ENCODE measurements around the gene LRRC15. TPM values are rescaled to one million over a fixed set of nuclear protein-coding genes. Genes with fewer than 3 reads are reported as not detected.
A peak's percentile ranks its signal among the peaks of the same experiment; 100 is the strongest.

Gene LRRC15
- total RNA-seq, 4 donors from 2014 or later: 0.14 to 0.32 TPM; not detected in 2

GRCh38 chr3:194324823-194325327, 44.7 kb downstream of the LRRC15 start:
- TF ChIP-seq CTCF (IDR thresholded peaks at IDR 0.05) (no peak), POLR2A (IDR thresholded peaks at IDR 0.05) (no peak)
- H3K27me3 ChIP-seq: no peaks in the 10 kb centered on the region
- intact Hi-C loops (cut with DNase I; ENCODE audit: low total_unique reads): no loop called here
- no peaks in the 10 kb centered on the region for H3K36me3 ChIP-seq
- no peak overlapping the region for H3K4me3 ChIP-seq
- H3K27ac ChIP-seq: no peak overlapping the region
- WGBS, 2 donors (ENCODE audit: low coverage in 1 of 2): 94 to 97% methylated on average over 3 of the region's 3 CpGs
- H3K4me1 ChIP-seq: peaks cover 6 to 9% (median 7%) of the 10 kb centered on the region in 4 donors
- no peaks in the 10 kb centered on the region for H3K9me3 ChIP-seq
- no peak for DNase-seq
- in situ Hi-C loops (cut with MboI; ENCODE audit: low pct_ligation_motif_present in 1 of 4, low pct_unique_long_range_greater_than_20kb in 1 of 4, low sequenced_read_pairs in 3 of 4): loop anchor here (25.0 kb wide), 3 partner anchors 188 to 663 kb away; partner anchors contain the start of gene HES1 (in 1 of the 4)

GRCh38 chr3:194323785-194324735, 45.5 kb downstream of the LRRC15 start:
- in situ Hi-C loops (cut with MboI; ENCODE audit: low pct_ligation_motif_present in 1 of 4, low pct_unique_long_range_greater_than_20kb in 1 of 4, low sequenced_read_pairs in 3 of 4) (loop anchor here (25.0 kb wide), 3 partner anchors 187 to 662 kb away; partner anchors contain the start of gene HES1 (in 1 of the 4)), intact Hi-C loops (cut with DNase I; ENCODE audit: low total_unique reads) (no loop called here)
- H3K27me3 ChIP-seq: no peaks in the 10 kb centered on the region
- H3K36me3 ChIP-seq: no peaks in the 10 kb centered on the region
- H3K4me3 ChIP-seq: peak overlapping the region in 2 of 4 donors; percentile 18 to 29
- WGBS, 2 donors (ENCODE audit: low coverage in 1 of 2): 15 to 30% methylated on average over 2 to 39 of the region's 39 CpGs
- H3K9me3 ChIP-seq: no peaks in the 10 kb centered on the region
- peak overlapping the region; percentile 1 to 51 (median 42) for H3K27ac ChIP-seq
- peaks cover 6 to 9% (median 7%) of the 10 kb centered on the region in 4 donors for H3K4me1 ChIP-seq
- DNase-seq: peak; percentile 63
- no peak for TF ChIP-seq POLR2A (IDR thresholded peaks at IDR 0.05)
- peak; percentile 26 for TF ChIP-seq EP300 (IDR thresholded peaks at IDR 0.05; ENCODE audit: low read depth)
- TF ChIP-seq POLR2AphosphoS5 (IDR thresholded peaks at IDR 0.05): peak; percentile 68 to 82 (median 75)
- TF ChIP-seq CTCF (IDR thresholded peaks at IDR 0.05): no peak

GRCh38 chr3:194322678-194323211, 46.8 kb downstream of the LRRC15 start:
- H3K9me3 ChIP-seq: peaks cover 0 to 6% of the 10 kb centered on the region in 2 donors
- peaks cover 6 to 9% (median 7%) of the 10 kb centered on the region in 4 donors for H3K4me1 ChIP-seq
- in situ Hi-C loops (cut with MboI; ENCODE audit: low pct_ligation_motif_present in 1 of 4, low pct_unique_long_range_greater_than_20kb in 1 of 4, low sequenced_read_pairs in 3 of 4) (loop anchor here (25.0 kb wide), 3 partner anchors 185 to 660 kb away; partner anchors contain the start of gene HES1 (in 1 of the 4)), intact Hi-C loops (cut with DNase I; ENCODE audit: low total_unique reads) (no loop called here)
- H3K27me3 ChIP-seq: no peaks in the 10 kb centered on the region
- no peak overlapping the region for H3K4me3 ChIP-seq
- no peak for DNase-seq
- H3K27ac ChIP-seq: no peak overlapping the region
- WGBS, 2 donors (ENCODE audit: low coverage in 1 of 2): 72% methylated on average over 18 of the region's 18 CpGs; no CpG with 5 or more reads in 1 of the 2 donors
- H3K36me3 ChIP-seq: no peaks in the 10 kb centered on the region
- TF ChIP-seq EP300 (IDR thresholded peaks at IDR 0.05; ENCODE audit: low read depth) (no peak), POLR2AphosphoS5 (IDR thresholded peaks at IDR 0.05) (no peak)

GRCh38 chr3:194321693-194322640, 47.6 kb downstream of the LRRC15 start:
- in situ Hi-C loops (cut with MboI; ENCODE audit: low pct_ligation_motif_present in 1 of 4, low pct_unique_long_range_greater_than_20kb in 1 of 4, low sequenced_read_pairs in 3 of 4) (loop anchor here (25.0 kb wide), 3 partner anchors 185 to 660 kb away; partner anchors contain the start of gene HES1 (in 1 of the 4)), intact Hi-C loops (cut with DNase I; ENCODE audit: low total_unique reads) (no loop called here)
- Histone ChIP-seq H3K36me3 (no peaks in the 10 kb centered on the region), H3K27me3 (no peaks in the 10 kb centered on the region), H3K27ac (no peak overlapping the region), H3K9me3 (peaks cover 0 to 6% of the 10 kb centered on the region in 2 donors), H3K4me3 (no peak overlapping the region), H3K4me1 (peaks cover 6 to 9% (median 7%) of the 10 kb centered on the region in 4 donors)
- WGBS, 2 donors (ENCODE audit: low coverage in 1 of 2): 87% methylated on average over 26 of the region's 26 CpGs; no CpG with 5 or more reads in 1 of the 2 donors
- DNase-seq: no peak
- TF ChIP-seq CTCF (IDR thresholded peaks at IDR 0.05): no peak
- TF ChIP-seq POLR2A (IDR thresholded peaks at IDR 0.05): no peak
- TF ChIP-seq EP300 (IDR thresholded peaks at IDR 0.05; ENCODE audit: low read depth): no peak
- no peak for TF ChIP-seq POLR2AphosphoS5 (IDR thresholded peaks at IDR 0.05)

Measured in transverse colon (tissue), 4 donors.